ENCODE measurements around the gene FKBP6. TPM values are rescaled to one million over a fixed set of nuclear protein-coding genes. Genes with fewer than 3 reads are reported as not detected.
"Not testable (repeated sequence)": the region's sequence is repeated elsewhere in the genome, so short reads cannot be mapped to it uniquely, and the experiment has no call there.

Gene FKBP6
- total RNA-seq, 6 experiments from 2014 or later = not detected

GRCh38 chr7:73312831-73313520 is 15.0 kb upstream of the FKBP6 start:
- Histone ChIP-seq H3K27me3 (no peaks in the 10 kb centered on the region), H3K36me3 (no peaks in the 10 kb centered on the region), H3K9me3 (no peaks in the 10 kb centered on the region), H3K4me3 (no peak overlapping the region), H3K4me1 (peaks cover 0 to 5% (median 0%) of the 10 kb centered on the region in 4 donors), H3K27ac (no peak overlapping the region)
- no peak for ATAC-seq
- 83% methylated on average over 7 of the region's 48 CpGs for WGBS (ENCODE audit: insufficient coverage, low coverage, low lambda C conversion rate, missing lambda C conversion rate)
- intact Hi-C loops (cut with DNase I) = no loop called here
- TF ChIP-seq POLR2A (IDR thresholded peaks at IDR 0.05) (no peak), CTCF (IDR thresholded peaks at IDR 0.05) (no peak)
- DNase-seq = no peak

GRCh38 chr7:73313521-73313906 is 14.4 kb upstream of the FKBP6 start:
- intact Hi-C loops (cut with DNase I) = no loop called here
- no peak overlapping the region for H3K4me3 ChIP-seq

DNA sequence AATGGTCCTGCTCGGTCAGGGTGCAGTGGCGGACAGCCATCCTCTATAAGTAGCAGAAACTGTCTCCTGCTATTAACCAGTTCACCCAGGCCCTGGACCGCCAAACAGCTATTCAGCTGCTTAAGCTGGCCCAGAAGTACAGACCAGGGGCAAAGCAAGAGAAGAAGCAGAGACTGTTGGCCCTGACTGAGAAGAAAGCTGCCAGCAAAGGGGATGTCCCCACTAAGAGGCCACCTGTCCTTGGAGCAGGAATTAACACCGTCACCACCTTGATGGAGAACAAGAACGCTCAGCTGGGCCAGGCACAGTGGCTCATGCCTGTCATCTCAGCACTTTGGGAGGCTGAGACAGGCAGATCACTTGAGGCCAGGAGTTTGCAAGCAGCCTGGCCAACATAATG is 13.7 kb upstream of the FKBP6 start:
- H3K36me3 ChIP-seq = no peaks in the 10 kb centered on the region
- H3K27me3 ChIP-seq = no peaks in the 10 kb centered on the region
- no peak overlapping the region for H3K4me3 ChIP-seq
- no peak for ATAC-seq
- peaks cover 0 to under 1% (median 0%) of the 10 kb centered on the region in 4 donors for H3K4me1 ChIP-seq
- TF ChIP-seq CTCF (IDR thresholded peaks at IDR 0.05) (no peak), POLR2A (IDR thresholded peaks at IDR 0.05) (no peak)
- H3K27ac ChIP-seq = no peak overlapping the region
- no peaks in the 10 kb centered on the region for H3K9me3 ChIP-seq
- DNase-seq = no peak
- intact Hi-C loops (cut with DNase I) = no loop called here
- 80% methylated on average over 3 of the region's 5 CpGs for WGBS (ENCODE audit: insufficient coverage, low coverage, low lambda C conversion rate, missing lambda C conversion rate)

More at GRCh38 chr7:73313521-73313906, 14.4 kb upstream of the FKBP6 start:
- DNase-seq (no peak), ATAC-seq (no peak)
- Histone ChIP-seq H3K27me3 (no peaks in the 10 kb centered on the region), H3K27ac (no peak overlapping the region), H3K9me3 (no peaks in the 10 kb centered on the region), H3K4me1 (peaks cover 0 to 5% (median 0%) of the 10 kb centered on the region in 4 donors), H3K36me3 (no peaks in the 10 kb centered on the region)
- WGBS (ENCODE audit: insufficient coverage, low coverage, low lambda C conversion rate, missing lambda C conversion rate) = 100% methylated on average over 1 of the region's 4 CpGs
- TF ChIP-seq POLR2A (IDR thresholded peaks at IDR 0.05) = no peak
- TF ChIP-seq CTCF (IDR thresholded peaks at IDR 0.05) = no peak

GRCh38 chr7:73316521-73316920 is 11.4 kb upstream of the FKBP6 start:
- no peak overlapping the region for H3K4me3 ChIP-seq
- no peak for TF ChIP-seq CTCF (IDR thresholded peaks at IDR 0.05)
- no peak for TF ChIP-seq POLR2A (IDR thresholded peaks at IDR 0.05)
- H3K27ac ChIP-seq = no peak overlapping the region
- no peaks in the 10 kb centered on the region for H3K9me3 ChIP-seq
- DNase-seq = no peak
- no peaks in the 10 kb centered on the region for H3K27me3 ChIP-seq
- no peaks in the 10 kb centered on the region for H3K36me3 ChIP-seq
- intact Hi-C loops (cut with DNase I) = no loop called here
- no peaks in the 10 kb centered on the region for H3K4me1 ChIP-seq
- WGBS (ENCODE audit: insufficient coverage, low coverage, low lambda C conversion rate, missing lambda C conversion rate) = no CpG with 5 or more reads among the region's 9 CpGs
- ATAC-seq = no peak

GRCh38 chr7:73318656-73319204 is 9.2 kb upstream of the FKBP6 start:
- H3K9me3 ChIP-seq; DNase-seq; H3K4me3 ChIP-seq; H3K36me3 ChIP-seq; intact Hi-C loops (cut with DNase I); H3K27ac ChIP-seq; H3K27me3 ChIP-seq; H3K4me1 ChIP-seq: not testable (repeated sequence)
- no CpG with 5 or more reads among the region's 18 CpGs for WGBS (ENCODE audit: insufficient coverage, low coverage, low lambda C conversion rate, missing lambda C conversion rate)
- ATAC-seq = peak in 1 of 4 donors; percentile 37

DNA sequence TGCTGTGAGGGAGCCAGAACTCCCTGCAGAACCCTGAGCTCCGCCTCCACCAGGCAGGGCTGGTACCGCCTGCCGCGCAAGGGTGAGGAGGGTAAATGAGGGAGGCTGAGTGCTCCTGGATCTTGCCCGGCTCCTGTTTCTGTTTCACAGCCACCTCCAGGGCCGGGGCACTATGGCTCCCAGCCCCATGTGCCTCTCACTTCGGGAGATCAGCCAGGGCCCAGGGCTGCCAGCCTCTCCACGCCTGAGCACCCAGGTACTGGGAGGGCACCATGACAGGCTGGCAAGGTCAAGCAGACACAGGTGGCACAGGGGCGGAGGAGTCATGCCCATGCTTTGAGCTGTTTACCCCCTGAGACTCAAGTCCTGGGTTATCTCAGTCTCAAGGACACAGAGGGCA is 8.4 kb upstream of the FKBP6 start:
- ATAC-seq; H3K9me3 ChIP-seq; H3K4me1 ChIP-seq; H3K4me3 ChIP-seq; H3K36me3 ChIP-seq; H3K27me3 ChIP-seq; H3K27ac ChIP-seq; intact Hi-C loops (cut with DNase I); DNase-seq: not testable (repeated sequence)
- WGBS (ENCODE audit: insufficient coverage, low coverage, low lambda C conversion rate, missing lambda C conversion rate) = 80% methylated on average over 1 of the region's 9 CpGs

- not testable (repeated sequence) for ATAC-seq
These were observed 8.0 kb upstream of the FKBP6 start for GRCh38 chr7:73320009-73320408.

More at GRCh38 chr7:73320009-73320408, 8.0 kb upstream of the FKBP6 start:
- H3K36me3 ChIP-seq; DNase-seq; H3K27me3 ChIP-seq; intact Hi-C loops (cut with DNase I); H3K4me1 ChIP-seq; H3K4me3 ChIP-seq; H3K9me3 ChIP-seq; H3K27ac ChIP-seq: not testable (repeated sequence)
- 61% methylated on average over 7 of the region's 9 CpGs for WGBS (ENCODE audit: insufficient coverage, low coverage, low lambda C conversion rate, missing lambda C conversion rate)

Data from right lobe of liver (tissue), 6 donors.